Activated T-helper 17 cell treated with anti-CD3 and anti-CD28 coated beads, Interleukin-2, amount 50 U/mL, for 72 hours (primary cell): Measurements from ENCODE around the gene ANKRD39. TPM values are rescaled to one million over a fixed set of nuclear protein-coding genes. Genes with fewer than 3 reads are reported as not detected.

Experiments used
- ATAC-seq: fragments of 150-1000 bp; cut with Tn5 transposase; replicated peaks from 2 replicates; pipeline ENCODE4 v1.10.0; 2021; ENCODE audit warnings: mild to moderate bottlenecking, moderate library complexity
- H3K27ac Mint-ChIP-seq: one replicate; pipeline ENCODE4 v1.8.0; 2022; ENCODE audit warnings: mixed read lengths
- H3K27me3 Mint-ChIP-seq: one replicate; pipeline ENCODE4 v1.8.0; 2022; ENCODE audit warnings: mixed read lengths
- H3K36me3 Mint-ChIP-seq: one replicate; pipeline ENCODE4 v1.8.0; 2022; ENCODE audit warnings: low read depth, mild to moderate bottlenecking, mixed read lengths
- H3K4me1 Mint-ChIP-seq: one replicate; pipeline ENCODE4 v1.8.0; 2022; ENCODE audit warnings: mixed read lengths
- H3K4me3 Mint-ChIP-seq: one replicate; pipeline ENCODE4 v1.8.0; 2022; ENCODE audit warnings: mild to moderate bottlenecking, mixed read lengths
- H3K9me3 Mint-ChIP-seq: one replicate; pipeline ENCODE4 v1.8.0; 2022; ENCODE audit warnings: mixed read lengths
- total RNA-seq, 2 donors: library from RNA; stranded (reverse); gene quantifications; one replicate each; pipeline ENCODE4 v1.2.3, GENCODE V29; 2022

Gene ANKRD39
- 10 to 100 TPM; 25.2 to 52.3 TPM for total RNA-seq

GRCh38 chr2:96857667-96858372, at the start of gene ANKRD39:
Gene ANKRD39, minus strand, starts transcription at chr2:96858016. Its CDS starts 29 bp downstream, at chr2:96857987.
- Mint-ChIP-seq H3K4me1 (peaks cover 19% of the 10 kb centered on the region), H3K4me3 (peak within 1 kb of the TSS; percentile 89), H3K36me3 (peaks cover 38% of the 10 kb centered on the region), H3K27me3 (no peaks in the 10 kb centered on the region), H3K27ac (peak within 1 kb of the TSS; percentile 79), H3K9me3 (no peaks in the 10 kb centered on the region)
- peak; percentile 94 for ATAC-seq

- H3K4me1 Mint-ChIP-seq, result peaks cover 5% of the 10 kb centered on the region
- H3K27ac Mint-ChIP-seq, result no peak overlapping the region
- H3K27me3 Mint-ChIP-seq, result no peaks in the 10 kb centered on the region
- H3K9me3 Mint-ChIP-seq, result no peaks in the 10 kb centered on the region
- no peaks in the 10 kb centered on the region for H3K36me3 Mint-ChIP-seq
- no peak overlapping the region for H3K4me3 Mint-ChIP-seq
- ATAC-seq, result no peak
Measured at GRCh38 chr2:96906729-96907114, 48.9 kb upstream of the ANKRD39 start.

- H3K9me3 Mint-ChIP-seq, result no peaks in the 10 kb centered on the region
- ATAC-seq, result no peak
- H3K27me3 Mint-ChIP-seq, result no peaks in the 10 kb centered on the region
- H3K27ac Mint-ChIP-seq, result no peak overlapping the region
- no peaks in the 10 kb centered on the region for H3K4me1 Mint-ChIP-seq
- no peak overlapping the region for H3K4me3 Mint-ChIP-seq
- H3K36me3 Mint-ChIP-seq, result no peaks in the 10 kb centered on the region
Measured at GRCh38 chr2:96903815-96904214, 46.0 kb upstream of the ANKRD39 start.

GRCh38 chr2:96903318-96903717, 45.5 kb upstream of the ANKRD39 start:
- H3K4me1 Mint-ChIP-seq, result no peaks in the 10 kb centered on the region
- no peak overlapping the region for H3K4me3 Mint-ChIP-seq
- no peaks in the 10 kb centered on the region for H3K36me3 Mint-ChIP-seq
- no peak overlapping the region for H3K27ac Mint-ChIP-seq
- no peak for ATAC-seq
- H3K9me3 Mint-ChIP-seq, result no peaks in the 10 kb centered on the region
- H3K27me3 Mint-ChIP-seq, result no peaks in the 10 kb centered on the region

GRCh38 chr2:96900237-96900636, 42.4 kb upstream of the ANKRD39 start:
- Mint-ChIP-seq H3K27ac (no peak overlapping the region), H3K4me3 (no peak overlapping the region), H3K36me3 (no peaks in the 10 kb centered on the region), H3K4me1 (peaks cover 8% of the 10 kb centered on the region), H3K27me3 (no peaks in the 10 kb centered on the region), H3K9me3 (no peaks in the 10 kb centered on the region)
- no peak for ATAC-seq

GRCh38 chr2:96899413-96899741, 41.6 kb upstream of the ANKRD39 start:
- Mint-ChIP-seq H3K27me3 (no peaks in the 10 kb centered on the region), H3K9me3 (no peaks in the 10 kb centered on the region), H3K4me3 (no peak overlapping the region), H3K27ac (no peak overlapping the region), H3K36me3 (no peaks in the 10 kb centered on the region), H3K4me1 (peaks cover 12% of the 10 kb centered on the region)
- ATAC-seq, result no peak

- H3K9me3 Mint-ChIP-seq, result no peaks in the 10 kb centered on the region
- no peaks in the 10 kb centered on the region for H3K36me3 Mint-ChIP-seq
- H3K27ac Mint-ChIP-seq, result peak overlapping the region; percentile 68
- peaks cover 12% of the 10 kb centered on the region for H3K4me1 Mint-ChIP-seq
- no peaks in the 10 kb centered on the region for H3K27me3 Mint-ChIP-seq
- ATAC-seq, result peak; percentile 42
- H3K4me3 Mint-ChIP-seq, result no peak overlapping the region
Measured at GRCh38 chr2:96898641-96899412, 41.0 kb upstream of the ANKRD39 start.

GRCh38 chr2:96898135-96898505, 40.3 kb upstream of the ANKRD39 start:
- Mint-ChIP-seq H3K27me3 (no peaks in the 10 kb centered on the region), H3K4me3 (no peak overlapping the region), H3K36me3 (no peaks in the 10 kb centered on the region), H3K27ac (no peak overlapping the region), H3K4me1 (peaks cover 12% of the 10 kb centered on the region), H3K9me3 (no peaks in the 10 kb centered on the region)
- no peak for ATAC-seq

- no peak for ATAC-seq
- Mint-ChIP-seq H3K27ac (no peak overlapping the region), H3K9me3 (no peaks in the 10 kb centered on the region), H3K36me3 (no peaks in the 10 kb centered on the region), H3K4me1 (peaks cover 12% of the 10 kb centered on the region), H3K4me3 (no peak overlapping the region), H3K27me3 (no peaks in the 10 kb centered on the region)
Measured at GRCh38 chr2:96897491-96898134, 39.8 kb upstream of the ANKRD39 start.

GRCh38 chr2:96895746-96896651, 38.2 kb upstream of the ANKRD39 start:
- H3K4me1 Mint-ChIP-seq, result peaks cover 19% of the 10 kb centered on the region
- no peaks in the 10 kb centered on the region for H3K9me3 Mint-ChIP-seq
- H3K27me3 Mint-ChIP-seq, result no peaks in the 10 kb centered on the region
- no peak overlapping the region for H3K27ac Mint-ChIP-seq
- no peaks in the 10 kb centered on the region for H3K36me3 Mint-ChIP-seq
- no peak overlapping the region for H3K4me3 Mint-ChIP-seq
- no peak for ATAC-seq

- H3K4me3 Mint-ChIP-seq, result no peak overlapping the region
- H3K9me3 Mint-ChIP-seq, result no peaks in the 10 kb centered on the region
- no peak overlapping the region for H3K27ac Mint-ChIP-seq
- H3K36me3 Mint-ChIP-seq, result no peaks in the 10 kb centered on the region
- no peaks in the 10 kb centered on the region for H3K27me3 Mint-ChIP-seq
- ATAC-seq, result no peak
- peaks cover 22% of the 10 kb centered on the region for H3K4me1 Mint-ChIP-seq
Measured at GRCh38 chr2:96895032-96895745, 37.4 kb upstream of the ANKRD39 start.

- no peak for ATAC-seq
- peaks cover 22% of the 10 kb centered on the region for H3K4me1 Mint-ChIP-seq
- no peaks in the 10 kb centered on the region for H3K27me3 Mint-ChIP-seq
- H3K9me3 Mint-ChIP-seq, result no peaks in the 10 kb centered on the region
- H3K36me3 Mint-ChIP-seq, result no peaks in the 10 kb centered on the region
- H3K4me3 Mint-ChIP-seq, result no peak overlapping the region
- no peak overlapping the region for H3K27ac Mint-ChIP-seq
Measured at GRCh38 chr2:96894151-96894531, 36.3 kb upstream of the ANKRD39 start.

- H3K4me3 Mint-ChIP-seq, result no peak overlapping the region
- H3K27me3 Mint-ChIP-seq, result no peaks in the 10 kb centered on the region
- no peaks in the 10 kb centered on the region for H3K9me3 Mint-ChIP-seq
- no peaks in the 10 kb centered on the region for H3K36me3 Mint-ChIP-seq
- peaks cover 22% of the 10 kb centered on the region for H3K4me1 Mint-ChIP-seq
- no peak for ATAC-seq
- H3K27ac Mint-ChIP-seq, result no peak overlapping the region
Measured at GRCh38 chr2:96893289-96894150, 35.7 kb upstream of the ANKRD39 start.
